Measurements from ENCODE around the gene BRI3BP.

The BRI3BP gene

GRCh38 chr12:124964251-124964650, 29.2 kb upstream of the BRI3BP start:
- H3K4me3 ChIP-seq (ENCODE audit: low read depth, low read length) = no peak overlapping the region
- TF ChIP-seq CTCF (IDR thresholded peaks at IDR 0.05; ENCODE audit: insufficient read depth, low read depth, low read length, missing control alignments) = no peak
- no peak for DNase-seq (ENCODE audit: low read depth)

DNA sequence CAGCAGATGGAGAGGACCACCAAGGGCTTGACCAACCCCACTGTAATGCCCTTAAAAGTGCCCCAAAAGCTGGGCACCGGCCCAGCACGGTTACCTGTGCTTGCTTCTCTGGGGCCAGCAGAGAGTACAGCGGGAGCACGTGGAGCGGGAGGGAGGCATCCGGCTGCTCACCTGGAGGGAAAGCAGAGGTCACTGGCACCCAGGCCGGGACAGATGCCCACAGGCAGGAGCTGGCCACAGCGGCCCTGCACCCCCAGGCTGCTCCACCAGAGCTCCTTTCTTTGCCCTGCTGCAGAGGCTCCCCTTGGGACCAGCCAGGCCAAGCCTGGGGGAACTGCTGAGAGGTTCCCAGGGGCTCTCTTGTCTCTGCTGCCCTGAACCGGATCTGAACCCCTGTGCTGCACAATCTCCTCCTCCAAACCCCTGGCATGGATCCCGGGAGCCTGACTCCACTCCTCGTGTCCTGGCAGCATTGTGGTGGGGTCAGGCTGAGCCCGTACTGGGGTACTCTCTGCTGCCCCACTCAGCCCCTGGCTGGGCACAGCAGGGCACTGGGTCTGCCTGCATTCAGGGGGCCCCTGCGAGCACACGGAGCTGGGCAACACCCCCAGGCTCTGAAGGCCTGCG, 28.5 kb upstream of the BRI3BP start:
- no peak for DNase-seq (ENCODE audit: low read depth)
- no peak overlapping the region for H3K4me3 ChIP-seq (ENCODE audit: low read depth, low read length)
- TF ChIP-seq CTCF (IDR thresholded peaks at IDR 0.05; ENCODE audit: insufficient read depth, low read depth, low read length, missing control alignments) = no peak

DNA sequence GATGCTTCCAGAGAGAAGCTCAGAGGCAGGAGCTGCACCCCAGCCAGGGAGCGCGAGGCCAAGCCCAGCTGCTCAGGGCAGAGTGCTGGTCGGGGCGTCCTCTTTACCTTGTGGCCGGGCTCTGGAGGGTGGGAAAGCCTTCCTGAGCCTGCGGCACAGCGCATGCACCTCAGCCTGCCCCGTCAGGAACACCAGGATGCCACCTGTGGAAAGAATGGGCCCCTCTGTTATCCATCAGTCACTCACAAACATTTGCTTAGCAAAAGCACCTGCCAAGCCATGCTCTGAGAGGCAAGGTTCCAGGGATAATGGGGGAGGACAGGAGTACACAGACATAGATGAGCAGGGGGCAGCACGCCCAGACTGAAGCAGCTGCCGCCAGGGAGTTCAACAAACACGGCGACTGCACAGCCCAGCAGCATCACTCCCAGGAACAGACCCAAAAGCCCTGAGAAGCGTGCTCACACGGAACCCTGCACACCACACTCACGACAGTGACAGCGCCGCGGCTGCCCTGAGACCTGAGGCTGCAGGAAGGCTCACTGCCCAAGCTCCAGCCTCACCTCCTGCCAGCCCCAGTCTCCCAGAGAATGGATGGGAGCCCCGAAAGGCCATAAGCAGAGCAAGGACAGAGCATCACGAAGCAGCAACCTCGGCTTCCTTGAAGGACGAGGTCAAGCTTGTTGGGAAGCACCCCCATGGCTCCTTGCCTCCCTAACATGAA, 26.3 kb upstream of the BRI3BP start:
- H3K4me3 ChIP-seq (ENCODE audit: low read depth, low read length) = no peak overlapping the region
- TF ChIP-seq CTCF (IDR thresholded peaks at IDR 0.05; ENCODE audit: insufficient read depth, low read depth, low read length, missing control alignments) = no peak
- no peak for DNase-seq (ENCODE audit: low read depth)

GRCh38 chr12:124968656-124969055, 24.8 kb upstream of the BRI3BP start:
- no peak for TF ChIP-seq CTCF (IDR thresholded peaks at IDR 0.05; ENCODE audit: insufficient read depth, low read depth, low read length, missing control alignments)
- no peak for DNase-seq (ENCODE audit: low read depth)
- no peak overlapping the region for H3K4me3 ChIP-seq (ENCODE audit: low read depth, low read length)

DNA sequence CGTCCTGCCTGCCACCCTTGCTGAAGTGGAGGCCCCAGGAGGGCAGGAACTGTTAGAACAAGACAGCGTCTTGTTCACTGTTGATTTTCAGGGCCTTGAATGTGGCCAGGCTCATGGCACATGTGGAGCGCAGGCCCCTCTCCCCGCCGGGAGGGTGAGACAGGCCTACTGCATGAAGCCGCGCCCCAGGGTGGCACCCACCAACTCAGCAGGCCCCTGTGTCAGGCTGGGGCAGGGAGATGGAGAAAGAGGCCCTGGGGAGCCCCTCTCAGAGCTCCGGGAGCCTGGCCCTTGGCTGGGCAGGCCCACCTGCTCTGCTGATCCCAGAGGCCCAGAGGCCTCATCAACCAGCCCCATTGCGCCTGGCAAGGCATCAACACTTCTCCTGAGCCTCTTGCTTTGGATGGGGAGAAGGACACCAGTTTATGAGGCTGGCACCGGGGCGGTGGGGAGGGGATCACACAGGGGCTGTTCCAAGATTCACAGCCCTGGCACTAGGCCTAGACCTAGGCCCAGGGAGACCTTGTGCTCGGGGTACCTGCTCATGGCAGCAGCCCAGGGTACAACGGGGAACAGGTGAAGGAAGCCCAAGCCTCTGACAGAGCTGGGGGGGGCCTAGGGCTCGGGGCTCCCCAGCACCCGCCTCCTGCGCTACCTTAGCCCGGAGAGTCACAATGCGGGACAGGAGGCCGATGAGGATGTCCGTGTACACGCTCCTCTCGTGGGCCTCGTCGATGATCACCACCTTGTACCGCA, 22.6 kb upstream of the BRI3BP start:
- TF ChIP-seq CTCF (IDR thresholded peaks at IDR 0.05; ENCODE audit: insufficient read depth, low read depth, low read length, missing control alignments) = no peak
- no peak for DNase-seq (ENCODE audit: low read depth)
- no peak overlapping the region for H3K4me3 ChIP-seq (ENCODE audit: low read depth, low read length)

DNA sequence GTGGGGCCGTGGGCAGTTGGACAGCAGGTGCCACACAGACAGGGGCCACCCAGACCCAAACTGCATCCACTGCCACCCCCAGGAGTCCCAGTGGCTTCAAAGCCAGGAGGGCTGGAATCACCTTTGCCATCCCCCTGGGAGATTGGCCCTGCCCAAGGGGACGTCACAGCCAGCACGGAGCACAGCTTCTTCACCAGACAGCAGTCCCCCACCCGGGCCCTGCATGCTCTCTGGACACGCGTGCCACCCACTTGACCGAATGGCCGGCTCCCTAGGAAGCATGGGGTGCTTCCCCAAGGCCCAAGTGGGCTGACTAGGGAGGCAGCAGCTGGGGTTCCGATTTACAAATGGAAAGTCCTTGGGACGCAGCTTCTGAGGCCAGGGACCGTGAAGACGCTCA, 21.8 kb upstream of the BRI3BP start:
- no peak for TF ChIP-seq CTCF (IDR thresholded peaks at IDR 0.05; ENCODE audit: insufficient read depth, low read depth, low read length, missing control alignments)
- H3K4me3 ChIP-seq (ENCODE audit: low read depth, low read length) = no peak overlapping the region
- DNase-seq (ENCODE audit: low read depth) = no peak
